Fibroblast of skin of left biceps (primary cell): ENCODE results near the gene PCDHGC3.
"Not testable (repeated sequence)": the region's sequence is repeated elsewhere in the genome, so short reads cannot be mapped to it uniquely, and the experiment has no call there.

Experiments used
- DNase-seq, 2 experiments: peaks; one replicate each; pipeline ENCODE4 v3.0.0-alpha.2; 2013; ENCODE audit warnings: low read depth in 2 of 2

Gene PCDHGC3

GRCh38 chr5:141475625-141476131, at the start of gene PCDHGC3:
PCDHGC3 (plus strand) TSS chr5:141475966; CDS start chr5:141476117, 151 bp downstream.
- DNase-seq: peak; percentile 91

- no peak for DNase-seq
Observed at GRCh38 chr5:141427783-141428426, 47.9 kb upstream of the PCDHGC3 start.

GRCh38 chr5:141430332-141431113, 45.2 kb upstream of the PCDHGC3 start, which contains the start of gene PCDHGA12:
PCDHGA12 (plus strand) TSS chr5:141430507; CDS start chr5:141430760, 253 bp downstream.
- DNase-seq: peak; percentile 78 to 82

GRCh38 chr5:141431286-141431685, 44.5 kb upstream of the PCDHGC3 start:
- no peak for DNase-seq

GRCh38 chr5:141432308-141432707, 43.5 kb upstream of the PCDHGC3 start:
- DNase-seq: not testable (repeated sequence)

GRCh38 chr5:141432726-141433125, 43.0 kb upstream of the PCDHGC3 start:
- DNase-seq: not testable (repeated sequence)

- DNase-seq: no peak
Observed at GRCh38 chr5:141434006-141434405, 41.8 kb upstream of the PCDHGC3 start.

- no peak for DNase-seq
Observed at GRCh38 chr5:141437221-141437620, 38.5 kb upstream of the PCDHGC3 start.

- no peak for DNase-seq
Observed at GRCh38 chr5:141439411-141440141, 36.2 kb upstream of the PCDHGC3 start.

GRCh38 chr5:141440341-141440740, 35.4 kb upstream of the PCDHGC3 start:
- no peak for DNase-seq

GRCh38 chr5:141441571-141442170, 34.1 kb upstream of the PCDHGC3 start:
- DNase-seq: no peak

GRCh38 chr5:141465351-141465750, 10.4 kb upstream of the PCDHGC3 start:
- no peak for DNase-seq

- DNase-seq: peak in 1 of 2 experiments; percentile 58
Observed at GRCh38 chr5:141476132-141476911, 556 bp downstream of the PCDHGC3 start.

- no peak for DNase-seq
Observed at GRCh38 chr5:141477044-141477575, 1.3 kb downstream of the PCDHGC3 start.

GRCh38 chr5:141477815-141478214, 2.0 kb downstream of the PCDHGC3 start:
- no peak for DNase-seq

- DNase-seq: no peak
Observed at GRCh38 chr5:141478321-141478945, 2.7 kb downstream of the PCDHGC3 start.

- no peak for DNase-seq
Observed at GRCh38 chr5:141479776-141480175, 4.0 kb downstream of the PCDHGC3 start.

- DNase-seq: no peak
Observed at GRCh38 chr5:141483902-141484301, 8.1 kb downstream of the PCDHGC3 start.

GRCh38 chr5:141484310-141484640, 8.5 kb downstream of the PCDHGC3 start:
- DNase-seq: no peak

GRCh38 chr5:141484641-141485311, 9.0 kb downstream of the PCDHGC3 start, which contains the start of gene PCDHGC4:
PCDHGC4 (plus strand) TSS chr5:141485030; CDS start chr5:141485174, 144 bp downstream.
- no peak for DNase-seq
